HK-2 (cell line): ENCODE results near the gene ABHD1.
"Not testable (repeated sequence)": the region's sequence is repeated elsewhere in the genome, so short reads cannot be mapped to it uniquely, and the experiment has no call there.

Experiments
- DNase-seq: peaks from one replicate; pipeline ENCODE4 v3.0.0-alpha.2; 2018; ENCODE audit not compliant: unreplicated experiment

The ABHD1 gene

DNA sequence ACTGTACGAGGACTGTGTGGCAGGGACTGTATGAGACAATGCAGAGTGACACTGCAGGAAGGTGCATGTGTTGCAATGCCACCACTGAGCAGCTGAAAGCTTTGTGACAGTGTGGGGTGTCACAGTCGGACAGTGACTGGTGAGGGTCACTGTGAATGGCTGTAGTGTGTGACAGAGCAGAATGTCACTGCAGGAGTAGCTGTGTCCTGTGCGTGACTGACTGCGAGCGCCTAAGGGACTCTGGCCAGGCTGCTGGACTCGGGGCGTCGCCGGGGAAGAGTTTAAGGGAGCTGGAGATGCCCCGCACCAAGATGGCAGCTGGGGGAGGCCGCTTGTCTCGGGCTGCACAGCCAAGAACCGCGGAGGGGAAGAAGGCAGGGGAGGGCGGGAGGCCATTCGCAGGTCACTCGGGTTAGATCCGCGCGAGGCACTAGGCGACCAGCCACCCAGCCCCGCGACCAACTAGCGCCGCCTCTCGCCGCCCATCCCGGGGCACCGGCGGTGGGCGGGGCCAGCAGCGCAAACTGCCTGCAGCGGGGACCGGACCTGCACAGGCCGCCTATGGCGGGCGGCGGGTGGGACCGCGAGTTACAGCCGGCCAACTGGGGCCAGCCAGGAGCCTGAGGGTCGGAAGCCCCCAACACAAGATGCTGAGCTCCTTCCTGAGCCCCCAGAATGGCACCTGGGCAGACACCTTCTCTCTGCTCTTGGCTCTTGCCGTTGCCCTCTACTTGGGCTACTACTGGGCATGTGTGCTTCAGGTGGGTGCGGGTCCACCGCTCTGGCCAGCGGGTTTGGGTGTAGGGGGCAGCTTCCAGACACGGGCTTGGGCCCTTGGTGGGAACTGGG, at the start of gene ABHD1:
ABHD1 (plus strand) TSS at position 514 of the 849 bp plus-strand sequence; CDS start at position 648, 134 bp downstream.
- DNase-seq, result peak; percentile 53

DNA sequence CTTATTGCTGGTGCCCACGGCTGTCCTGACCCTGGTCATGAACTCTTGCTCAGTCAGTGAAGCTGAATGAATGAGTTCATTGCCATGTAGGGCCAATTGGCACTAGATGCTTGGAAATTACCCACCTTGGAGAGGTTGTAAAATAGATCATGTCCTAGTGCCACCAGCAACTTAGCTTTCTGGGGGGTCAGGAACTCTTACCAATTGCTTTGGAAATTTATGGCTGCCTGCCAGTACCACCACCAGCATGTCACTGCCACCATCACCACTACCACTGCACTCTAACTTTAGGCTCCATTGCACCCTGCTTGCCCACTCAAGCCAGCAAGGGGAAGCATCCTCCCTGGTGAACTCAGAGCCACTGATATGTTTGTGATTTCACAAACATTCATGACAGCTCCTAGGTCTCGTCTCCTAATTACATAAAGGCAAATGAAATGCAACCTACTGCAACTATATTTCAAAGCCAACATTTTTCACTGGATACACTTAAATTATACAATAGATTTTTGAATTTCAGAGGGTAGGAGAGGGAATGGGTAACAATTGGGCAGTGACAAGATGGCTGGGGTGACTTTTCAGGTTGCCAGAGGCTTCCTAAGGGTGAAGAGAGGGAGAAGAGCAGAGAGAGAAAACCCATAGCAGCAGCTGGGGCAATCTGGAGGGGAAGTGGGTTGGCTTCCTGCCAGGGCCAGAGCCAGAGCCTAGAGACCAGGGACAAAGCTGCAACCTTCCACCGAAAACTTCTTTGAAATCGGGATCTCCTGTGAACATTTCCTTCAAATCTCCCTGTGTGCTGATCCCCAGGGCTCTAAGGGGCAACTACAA, 48.7 kb upstream of the ABHD1 start:
- DNase-seq, result no peak

GRCh38 chr2:27075566-27075871, 48.1 kb upstream of the ABHD1 start:
- DNase-seq, result not testable (repeated sequence)

GRCh38 chr2:27076323-27076722, 47.3 kb upstream of the ABHD1 start:
- no peak for DNase-seq

DNA sequence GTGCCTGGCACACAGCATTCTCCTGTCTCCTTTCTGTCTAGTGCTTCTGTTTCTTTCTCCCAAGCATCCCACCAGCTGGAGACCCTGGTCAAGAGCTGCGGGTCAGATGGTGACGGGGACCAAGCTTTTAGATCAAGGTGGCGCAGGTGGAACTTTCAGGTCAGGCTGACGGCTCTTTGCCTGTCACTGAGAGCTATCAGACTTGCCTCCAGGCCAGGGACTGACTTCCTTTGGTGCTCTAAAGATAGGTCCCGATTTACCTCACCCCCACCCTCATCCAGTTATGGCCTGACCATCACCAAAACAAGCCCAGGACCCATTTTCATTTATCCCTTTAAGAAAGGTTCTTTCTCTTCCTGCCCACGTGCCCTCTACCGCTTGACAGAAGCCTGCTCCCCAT, 46.4 kb upstream of the ABHD1 start:
- no peak for DNase-seq

DNA sequence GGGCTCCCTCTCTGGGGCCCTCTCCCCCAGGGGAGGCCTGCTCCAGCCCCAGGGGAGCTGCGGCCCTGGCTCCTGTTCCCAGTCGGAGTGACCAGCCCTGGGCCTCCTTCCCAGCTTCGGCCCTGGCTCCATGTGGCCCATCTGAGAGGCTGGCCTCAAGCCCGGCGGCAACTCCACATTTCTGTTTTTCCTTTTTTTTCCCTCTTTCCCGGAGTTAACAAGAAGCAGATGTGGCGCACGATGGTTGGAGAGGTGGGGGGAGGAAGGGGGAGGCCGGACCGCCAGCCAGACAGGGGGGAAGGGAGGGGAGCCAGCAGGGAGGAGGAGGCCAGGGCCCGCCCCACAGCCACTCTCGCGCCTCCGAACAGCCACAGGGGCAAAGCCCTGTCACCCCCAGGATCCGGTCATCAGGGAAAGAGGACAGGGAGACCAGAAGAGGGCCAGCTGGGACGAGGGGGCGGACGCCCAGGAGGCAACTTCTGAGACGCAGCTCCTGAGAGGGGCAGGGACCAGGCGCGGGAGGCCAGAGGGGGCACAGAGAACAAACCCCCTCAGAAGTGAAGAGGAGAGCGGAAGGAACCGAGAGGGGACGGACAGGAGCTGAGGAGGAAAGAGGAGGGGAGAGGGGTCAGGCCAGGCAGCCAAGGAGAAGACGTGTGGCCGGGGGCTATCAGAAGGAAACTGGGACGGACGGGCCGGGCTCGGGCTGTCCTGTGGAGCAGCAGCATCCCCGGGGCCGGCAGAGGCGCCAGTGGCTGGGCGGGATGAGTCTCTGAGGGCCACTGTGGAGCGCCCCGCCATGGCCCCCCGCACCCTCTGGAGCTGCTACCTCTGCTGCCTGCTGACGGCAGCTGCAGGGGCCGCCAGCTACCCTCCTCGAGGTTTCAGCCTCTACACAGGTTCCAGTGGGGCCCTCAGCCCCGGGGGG, 45.1 kb upstream of the ABHD1 start, which contains the start of gene EMILIN1:
EMILIN1 (plus strand) TSS at position 349 of the 928 bp plus-strand sequence; CDS start at position 800, 451 bp downstream.
- no peak for DNase-seq

GRCh38 chr2:27079233-27080139, 44.1 kb upstream of the ABHD1 start:
- DNase-seq, result no peak

DNA sequence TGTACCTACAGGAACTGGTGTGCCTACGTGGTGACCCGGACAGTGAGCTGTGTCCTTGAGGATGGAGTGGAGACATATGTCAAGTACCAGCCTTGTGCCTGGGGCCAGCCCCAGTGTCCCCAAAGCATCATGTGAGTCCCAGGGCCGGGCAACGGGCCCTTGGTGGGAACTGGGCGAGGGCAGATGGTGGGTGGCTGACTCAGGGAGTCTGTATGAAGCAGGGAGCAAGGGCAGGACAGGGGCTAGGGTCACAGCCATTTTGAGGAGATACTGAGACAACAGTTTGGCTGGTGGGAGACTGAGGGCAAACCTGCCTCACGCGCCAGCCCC, 43.5 kb upstream of the ABHD1 start:
- DNase-seq, result no peak

- DNase-seq, result no peak
Measured at GRCh38 chr2:27080603-27080936, 43.0 kb upstream of the ABHD1 start.

DNA sequence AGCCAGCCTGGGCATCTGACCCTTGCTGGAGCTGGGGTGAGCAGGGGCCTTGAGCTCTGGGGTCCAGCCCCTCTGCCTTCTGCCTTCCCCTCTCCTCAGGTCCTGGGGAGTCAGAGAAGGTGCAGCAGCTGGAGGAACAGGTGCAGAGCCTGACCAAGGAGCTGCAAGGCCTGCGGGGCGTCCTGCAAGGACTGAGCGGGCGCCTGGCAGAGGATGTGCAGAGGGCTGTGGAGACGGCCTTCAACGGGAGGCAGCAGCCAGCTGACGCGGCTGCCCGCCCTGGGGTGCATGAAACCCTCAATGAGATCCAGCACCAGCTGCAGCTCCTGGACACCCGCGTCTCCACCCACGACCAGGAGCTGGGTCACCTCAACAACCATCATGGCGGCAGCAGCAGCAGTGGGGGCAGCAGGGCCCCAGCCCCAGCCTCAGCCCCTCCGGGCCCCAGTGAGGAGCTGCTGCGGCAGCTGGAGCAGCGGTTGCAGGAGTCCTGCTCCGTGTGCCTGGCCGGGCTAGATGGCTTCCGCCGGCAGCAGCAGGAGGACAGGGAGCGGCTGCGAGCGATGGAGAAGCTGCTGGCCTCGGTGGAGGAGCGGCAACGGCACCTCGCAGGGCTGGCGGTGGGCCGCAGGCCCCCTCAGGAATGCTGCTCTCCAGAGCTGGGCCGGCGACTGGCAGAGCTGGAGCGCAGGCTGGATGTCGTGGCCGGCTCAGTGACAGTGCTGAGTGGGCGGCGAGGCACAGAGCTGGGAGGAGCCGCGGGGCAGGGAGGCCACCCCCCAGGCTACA, 41.4 kb upstream of the ABHD1 start:
- no peak for DNase-seq

DNA sequence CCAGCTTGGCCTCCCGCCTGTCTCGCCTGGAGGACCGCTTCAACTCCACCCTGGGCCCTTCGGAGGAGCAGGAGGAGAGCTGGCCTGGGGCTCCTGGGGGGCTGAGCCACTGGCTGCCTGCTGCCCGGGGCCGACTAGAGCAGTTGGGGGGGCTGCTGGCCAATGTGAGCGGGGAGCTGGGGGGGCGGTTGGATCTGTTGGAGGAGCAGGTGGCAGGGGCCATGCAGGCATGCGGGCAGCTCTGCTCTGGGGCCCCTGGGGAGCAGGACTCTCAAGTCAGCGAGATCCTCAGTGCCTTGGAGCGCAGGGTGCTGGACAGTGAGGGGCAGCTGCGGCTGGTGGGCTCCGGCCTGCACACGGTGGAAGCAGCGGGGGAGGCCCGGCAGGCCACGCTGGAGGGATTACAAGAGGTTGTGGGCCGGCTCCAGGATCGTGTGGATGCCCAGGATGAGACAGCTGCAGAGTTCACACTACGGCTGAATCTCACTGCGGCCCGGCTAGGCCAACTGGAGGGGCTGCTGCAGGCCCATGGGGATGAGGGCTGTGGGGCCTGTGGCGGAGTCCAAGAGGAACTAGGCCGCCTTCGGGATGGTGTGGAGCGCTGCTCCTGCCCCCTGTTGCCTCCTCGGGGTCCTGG, 40.7 kb upstream of the ABHD1 start:
- DNase-seq, result no peak

- DNase-seq, result no peak
Measured at GRCh38 chr2:27083410-27084296, 40.0 kb upstream of the ABHD1 start.

DNA sequence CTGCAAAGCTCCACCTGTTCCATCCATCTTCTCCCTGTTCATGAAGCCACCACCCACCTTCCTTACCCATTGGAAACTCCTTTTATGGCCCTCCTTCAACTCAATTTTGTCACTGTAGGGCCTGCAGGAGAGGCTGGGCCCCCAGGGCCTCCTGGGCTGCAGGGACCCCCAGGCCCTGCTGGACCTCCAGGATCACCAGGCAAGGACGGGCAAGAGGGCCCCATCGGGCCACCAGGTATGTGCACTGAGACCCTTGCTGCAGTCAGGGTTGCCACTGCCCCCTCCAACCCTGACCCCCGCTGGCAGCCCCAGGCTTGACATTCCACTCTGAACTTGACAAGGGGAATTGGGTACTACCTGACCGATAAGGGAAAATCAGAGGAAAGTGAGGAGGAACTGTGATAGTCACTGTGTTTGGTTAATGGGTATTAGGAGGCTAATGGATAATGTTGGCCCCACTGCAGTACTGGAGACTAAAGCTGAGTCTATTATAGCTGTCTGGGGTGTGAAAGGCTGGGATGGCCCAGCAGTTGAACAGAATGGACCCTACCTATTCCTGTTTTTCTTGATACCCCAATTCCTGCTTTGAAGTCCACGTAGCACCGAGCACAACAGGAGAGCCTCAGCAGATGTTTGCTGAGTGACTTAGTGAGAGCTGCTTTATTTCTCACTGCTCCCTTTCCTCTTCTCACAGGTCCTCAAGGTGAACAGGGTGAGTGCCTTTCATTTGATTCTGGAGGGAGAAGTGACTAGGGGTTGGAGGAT, 39.1 kb upstream of the ABHD1 start:
- no peak for DNase-seq

DNA sequence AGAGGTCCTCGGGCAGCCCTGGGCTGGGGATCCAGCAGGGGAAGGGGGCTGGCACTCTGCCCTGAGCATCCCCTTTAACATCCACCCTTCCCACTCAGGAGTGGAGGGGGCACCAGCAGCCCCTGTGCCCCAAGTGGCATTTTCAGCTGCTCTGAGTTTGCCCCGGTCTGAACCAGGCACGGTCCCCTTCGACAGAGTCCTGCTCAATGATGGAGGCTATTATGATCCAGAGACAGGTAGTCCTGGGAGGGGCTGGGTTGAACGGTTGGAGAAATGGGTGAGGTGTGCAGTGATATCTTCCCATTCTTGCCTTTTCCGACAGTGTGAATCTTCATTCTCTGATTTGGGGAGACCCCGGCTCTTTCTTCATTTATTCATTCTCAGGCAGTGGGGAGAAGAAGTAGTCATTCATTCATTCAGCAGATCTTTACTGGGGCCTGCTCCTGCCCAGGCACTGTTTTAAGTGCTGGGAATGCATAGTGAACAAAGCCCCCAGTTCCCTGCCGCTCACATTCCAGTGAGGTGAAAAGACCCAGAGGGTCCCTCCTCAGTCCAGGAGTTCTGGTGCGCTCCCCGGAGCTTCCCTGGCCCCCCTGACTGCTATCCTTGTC, 38.4 kb upstream of the ABHD1 start:
- no peak for DNase-seq

GRCh38 chr2:27085673-27086089, 37.9 kb upstream of the ABHD1 start:
- DNase-seq, result peak; percentile 74

GRCh38 chr2:27086090-27086723, 37.4 kb upstream of the ABHD1 start:
- DNase-seq, result peak; percentile 98
